HEK293 (cell line): ENCODE results near the gene MACROH2A2.
"Not testable (repeated sequence)": the region's sequence is repeated elsewhere in the genome, so short reads cannot be mapped to it uniquely, and the experiment has no call there.

Experiments
- CTCF ChIA-PET: fragments of 350-600 bp; formaldehyde crosslinking; extraction: SDS; loops from one replicate; lab custom pipeline; 2021; ENCODE audit warnings: antibody characterized with exemption; lab: Yijun Ruan, JAX
- POLR2A ChIA-PET: fragments of 300-600 bp; formaldehyde crosslinking; extraction: SDS; loops from one replicate; lab custom pipeline; 2020; ENCODE audit warnings: antibody characterized with exemption, inconsistent platforms; lab: Yijun Ruan, JAX
- H3K27ac ChIP-seq: fragments of 200-500 bp; sonication (Bioruptor generic); 2 replicates; pipeline ENCODE4 v1.5.1; 2014; ENCODE audit warnings: low read depth, low read length, control low read depth, inconsistent platforms; ENCODE audit errors: extremely low read depth
- H3K36me3 ChIP-seq, 2 experiments: fragments of 200-500 bp in 1 of 2; sonication (Bioruptor generic) in 1 of 2; 1 replicate in 1 of 2; 2 replicates in 1 of 2; pipeline ENCODE4 v1.5.1; 2014 to 2017; ENCODE audit warnings: inconsistent platforms in 2 of 2, low read length in 2 of 2; ENCODE audit not compliant: control insufficient read depth in 2 of 2, insufficient read depth in 1 of 2
- H3K4me1 ChIP-seq: fragments of 200-500 bp; sonication (Bioruptor generic); 2 replicates; pipeline ENCODE4 v1.5.1; 2014; ENCODE audit warnings: mild to moderate bottlenecking, low read length, inconsistent platforms; ENCODE audit not compliant: control insufficient read depth, insufficient read depth
- H3K4me3 ChIP-seq: 2 replicates; pipeline ENCODE4 v1.5.1; 2011; ENCODE audit warnings: low read depth, mild to moderate bottlenecking, control low read depth, low read length, moderate library complexity
- H3K9me3 ChIP-seq: fragments of 200-500 bp; sonication (Bioruptor generic); 2 replicates; pipeline ENCODE4 v1.5.1; 2014; ENCODE audit warnings: low read depth, low read length, inconsistent platforms; ENCODE audit not compliant: control insufficient read depth, insufficient read depth
- EGR2 ChIP-seq: fragments of 450-650 bp; formaldehyde crosslinking; IDR thresholded peaks from 2 replicates; pipeline ENCODE4 v1.5.1; 2016; ENCODE audit warnings: low read depth, missing biosample characterization, missing genetic modification characterization
- ELK4 ChIP-seq: IDR thresholded peaks from 2 replicates; pipeline ENCODE4 v1.6.1; 2011; ENCODE audit warnings: mild to moderate bottlenecking, low read depth, low read length, borderline replicate concordance
- GLIS2 ChIP-seq: fragments of 450-650 bp; formaldehyde crosslinking; IDR thresholded peaks from 2 replicates; pipeline ENCODE4 v1.5.1; 2016; ENCODE audit warnings: missing biosample characterization, missing genetic modification characterization
- KLF9 ChIP-seq: fragments of 450-650 bp; formaldehyde crosslinking; IDR thresholded peaks from 2 replicates; pipeline ENCODE4 v1.5.1; 2016; ENCODE audit warnings: missing biosample characterization, missing genetic modification characterization, low read depth
- OSR2 ChIP-seq: fragments of 450-650 bp; formaldehyde crosslinking; IDR thresholded peaks from 2 replicates; pipeline ENCODE4 v1.5.1; 2016; ENCODE audit warnings: missing biosample characterization, missing genetic modification characterization
- SP2 ChIP-seq: fragments of 450-650 bp; formaldehyde crosslinking; IDR thresholded peaks from 2 replicates; pipeline ENCODE4 v1.5.1; 2016; ENCODE audit warnings: missing biosample characterization, missing genetic modification characterization
- TCF7L2 ChIP-seq: IDR thresholded peaks from 2 replicates; pipeline ENCODE4 v1.6.1; 2011; ENCODE audit warnings: low read depth, mild to moderate bottlenecking, inconsistent platforms, low read length, moderate library complexity, borderline replicate concordance
- ZBTB20 ChIP-seq: fragments of 450-650 bp; formaldehyde crosslinking; IDR thresholded peaks from 2 replicates; pipeline ENCODE4 v1.5.1; 2016; ENCODE audit warnings: missing biosample characterization, missing genetic modification characterization
- ZBTB26 ChIP-seq: fragments of 450-650 bp; formaldehyde crosslinking; optimal IDR thresholded peaks from 2 replicates; pipeline ENCODE3; 2016; ENCODE audit warnings: missing biosample characterization, mild to moderate bottlenecking, missing genetic modification characterization
- ZFP69B ChIP-seq: fragments of 450-650 bp; formaldehyde crosslinking; IDR thresholded peaks from 2 replicates; pipeline ENCODE4 v1.5.1; 2016; ENCODE audit warnings: missing biosample characterization, missing genetic modification characterization
- ZNF146 ChIP-seq: fragments of 450-650 bp; formaldehyde crosslinking; IDR thresholded peaks from 2 replicates; pipeline ENCODE4 v1.5.1; 2016; ENCODE audit warnings: missing biosample characterization, missing genetic modification characterization
- ZNF157 ChIP-seq: fragments of 450-650 bp; formaldehyde crosslinking; IDR thresholded peaks from 2 replicates; pipeline ENCODE4 v1.5.1; 2016; ENCODE audit warnings: missing biosample characterization, missing genetic modification characterization
- ZNF280D ChIP-seq: fragments of 450-650 bp; formaldehyde crosslinking; IDR thresholded peaks from 2 replicates; pipeline ENCODE4 v1.5.1; 2016; ENCODE audit warnings: missing biosample characterization, missing genetic modification characterization
- ZNF324 ChIP-seq: fragments of 450-650 bp; formaldehyde crosslinking; IDR thresholded peaks from 2 replicates; pipeline ENCODE4 v1.5.1; 2016; ENCODE audit warnings: missing biosample characterization, missing genetic modification characterization
- ZNF350 ChIP-seq: fragments of 450-650 bp; formaldehyde crosslinking; IDR thresholded peaks from 2 replicates; pipeline ENCODE4 v1.5.0; 2017; ENCODE audit warnings: missing biosample characterization, mild to moderate bottlenecking, missing genetic modification characterization
- ZNF366 ChIP-seq: fragments of 450-650 bp; formaldehyde crosslinking; conservative IDR thresholded peaks from 2 replicates; pipeline ENCODE4 v1.5.1; 2016; ENCODE audit warnings: missing biosample characterization, missing genetic modification characterization
- ZNF530 ChIP-seq: fragments of 450-650 bp; formaldehyde crosslinking; IDR thresholded peaks from 2 replicates; pipeline ENCODE4 v1.5.1; 2016; ENCODE audit warnings: low read depth, missing biosample characterization, missing genetic modification characterization
- ZNF544 ChIP-seq: fragments of 450-650 bp; formaldehyde crosslinking; IDR thresholded peaks from 2 replicates; pipeline ENCODE4 v1.5.0; 2017; ENCODE audit warnings: missing biosample characterization, missing genetic modification characterization
- ZNF571 ChIP-seq: fragments of 450-650 bp; formaldehyde crosslinking; IDR thresholded peaks from 2 replicates; pipeline ENCODE4 v1.5.0; 2017; ENCODE audit warnings: missing biosample characterization, missing genetic modification characterization
- ZNF580 ChIP-seq: fragments of 450-650 bp; formaldehyde crosslinking; IDR thresholded peaks from 2 replicates; pipeline ENCODE4 v1.5.1; 2016; ENCODE audit warnings: missing biosample characterization, missing genetic modification characterization
- ZNF677 ChIP-seq: fragments of 450-650 bp; IDR thresholded peaks from 2 replicates; pipeline ENCODE4 v1.5.0; 2018; ENCODE audit warnings: missing biosample characterization, mild to moderate bottlenecking, missing genetic modification characterization, moderate library complexity
- ZNF701 ChIP-seq: fragments of 450-650 bp; formaldehyde crosslinking; IDR thresholded peaks from 2 replicates; pipeline ENCODE4 v1.5.1; 2016; ENCODE audit warnings: missing biosample characterization, missing genetic modification characterization

MACROH2A2 gene

GRCh38 chr10:70038923-70039322, 13.7 kb upstream of the MACROH2A2 start (continued):
- TF ChIP-seq ELK4 (no peak), ZFP69B (tag by site-specific recombination) (no peak)
- TF ChIP-seq, all 188 proteins: peak for 0

- ChIA-PET CTCF (no interaction called here), POLR2A (no interaction called here)
- Histone ChIP-seq H3K4me1 (no peaks in the 10 kb centered on the region), H3K27ac (no peak overlapping the region), H3K4me3 (no peak overlapping the region), H3K9me3 (no peaks in the 10 kb centered on the region), H3K36me3 (no peaks in the 10 kb centered on the region; a peak in 1 of 3 replicates)
- TF ChIP-seq ZNF530 (tag by site-specific recombination) (no peak), ZNF366 (peak; percentile 51; the same call in 1 of the 2 replicates), ZBTB20 (tag by site-specific recombination) (no peak), TCF7L2 (no peak)
These were observed 11.6 kb upstream of the MACROH2A2 start for GRCh38 chr10:70041016-70041415.

GRCh38 chr10:70041739-70042138, 10.9 kb upstream of the MACROH2A2 start:
- H3K9me3 ChIP-seq, POLR2A ChIA-PET, H3K36me3 ChIP-seq, CTCF ChIA-PET, H3K4me3 ChIP-seq, H3K4me1 ChIP-seq, H3K27ac ChIP-seq: not testable (repeated sequence)

- H3K4me1 ChIP-seq, H3K27ac ChIP-seq, H3K36me3 ChIP-seq, H3K4me3 ChIP-seq, CTCF ChIA-PET, POLR2A ChIA-PET, H3K9me3 ChIP-seq: not testable (repeated sequence)
- TF ChIP-seq ZNF280D (tag by site-specific recombination) (0 out of 2 replicates have a peak, but pooled peaks have one; percentile 64), ZNF580 (tag by site-specific recombination) (peak; percentile 66; the same call in 1 of the 2 replicates), ZNF146 (tag by site-specific recombination) (peak; percentile 95)
These were observed 5.6 kb upstream of the MACROH2A2 start for GRCh38 chr10:70047066-70047465.

DNA sequence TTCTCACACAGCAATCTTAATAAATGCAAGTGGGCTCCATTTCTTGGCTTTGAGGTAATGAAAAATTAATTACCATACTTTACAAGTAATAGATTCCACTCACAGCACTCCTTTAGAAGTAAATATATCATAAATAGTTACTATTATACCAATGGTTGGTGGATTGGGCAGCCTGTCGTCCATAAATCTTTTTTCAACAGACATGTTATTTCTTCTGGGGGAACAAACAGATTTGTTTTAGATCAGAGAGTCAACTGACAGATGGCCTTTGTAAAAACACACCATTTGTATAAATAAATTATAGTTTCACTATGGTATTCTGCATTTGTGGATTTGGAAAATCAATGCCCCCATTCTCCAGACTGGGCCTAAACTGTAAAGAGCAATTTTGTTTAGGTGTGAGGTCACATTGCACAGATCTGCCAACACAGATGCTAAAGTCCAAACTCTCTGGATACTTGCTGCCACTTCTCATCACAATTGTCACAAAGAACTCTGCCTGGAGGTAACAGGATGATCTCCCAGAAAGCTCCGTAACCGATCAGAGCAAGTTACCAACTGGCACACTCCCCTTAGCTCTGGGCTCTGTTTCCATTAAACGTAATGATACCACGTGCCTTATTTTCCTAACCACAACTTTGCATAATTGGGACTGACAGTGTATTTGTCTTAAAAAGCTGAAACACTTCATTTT, 4.5 kb upstream of the MACROH2A2 start:
- CTCF ChIA-PET = interaction anchor here (0.6 kb wide), 1 partner anchor 730 kb away, joined by 3 read pairs; no protein-coding TSS in a partner anchor
- Histone ChIP-seq H3K9me3 (no peaks in the 10 kb centered on the region), H3K4me1 (peaks cover 12% of the 10 kb centered on the region), H3K36me3 (no peaks in the 10 kb centered on the region), H3K27ac (no peak overlapping the region), H3K4me3 (no peak overlapping the region)
- POLR2A ChIA-PET = no interaction called here
- TF ChIP-seq ZNF157 (tag by site-specific recombination) (no peak), KLF9 (tag by site-specific recombination) (no peak), OSR2 (tag by site-specific recombination) (no peak), ZNF571 (tag by site-specific recombination) (no peak), ZNF544 (tag by site-specific recombination) (no peak), ZNF677 (tag by site-specific recombination) (no peak), ZNF324 (no peak), EGR2 (no peak), GLIS2 (tag by site-specific recombination) (no peak), ZNF350 (no peak), SP2 (tag by site-specific recombination) (no peak), ZBTB26 (tag by site-specific recombination) (no peak), ZNF701 (tag by site-specific recombination) (no peak)
